ENCODE data around the gene GCN1.

DNA sequence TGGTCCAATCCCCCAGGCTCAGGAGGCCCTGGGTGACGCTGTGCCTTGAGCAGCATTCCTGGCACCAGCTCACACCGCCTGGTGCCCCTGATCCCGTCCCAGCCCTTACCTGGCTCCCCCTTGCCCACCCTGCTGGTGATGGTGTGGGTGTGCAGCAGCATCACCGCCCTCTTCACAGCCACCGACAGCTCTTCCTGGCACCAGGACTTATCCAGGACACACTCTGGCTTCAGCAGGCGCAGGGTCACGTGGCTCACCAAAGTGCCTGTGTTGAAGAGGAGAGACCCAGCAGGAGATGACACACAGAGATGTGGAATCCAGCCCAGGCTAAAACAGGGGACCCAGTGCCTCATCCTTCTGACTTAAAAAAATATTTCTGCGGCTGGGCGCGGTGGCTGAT, 36.2 kb downstream of the GCN1 start:
- no peak for TF ChIP-seq CTCF (conservative IDR thresholded peaks at IDR 0.05)
- no peak for TF ChIP-seq EZH2 (IDR thresholded peaks at IDR 0.05; ENCODE audit: low read depth)

Measured in PC-9 (cell line).